Right ventricle myocardium superior (tissue), 1 donor: ENCODE measurements around the gene NFATC2. TPM values are rescaled to one million over a fixed set of nuclear protein-coding genes. Genes with fewer than 3 reads are reported as not detected.

ENCODE experiments used
- ATAC-seq: fragments of 200-7000 bp; cut with Tn5 transposase; one replicate; pipeline ENCODE4 v1.9.1; 2020; ENCODE audit warnings: mild to moderate bottlenecking; ENCODE audit not compliant: poor library complexity
- DNase-seq: peaks from one replicate; pipeline ENCODE4 v3.0.0-alpha.2; 2020
- intact Hi-C: fragments of 100-400 bp; cut with DNase I; formaldehyde crosslinking; loops from one replicate; pipeline ENCODE4 v1.11.2; 2022
- total RNA-seq: library from RNA; stranded (reverse); fragmentation: NEBNext Ultra II Directional; extraction: Animal tissue kit (Norgen Biotek cat#: 25700); gene quantifications from one replicate; pipeline ENCODE4 v1.2.1, GENCODE V29; 2021
- donor health status: DM: no; HTN: yes; CAD: no; lungs with severe emphysema.

Gene NFATC2
- total RNA-seq, 1 donor from 2014 or later, result 2.0 TPM

DNA sequence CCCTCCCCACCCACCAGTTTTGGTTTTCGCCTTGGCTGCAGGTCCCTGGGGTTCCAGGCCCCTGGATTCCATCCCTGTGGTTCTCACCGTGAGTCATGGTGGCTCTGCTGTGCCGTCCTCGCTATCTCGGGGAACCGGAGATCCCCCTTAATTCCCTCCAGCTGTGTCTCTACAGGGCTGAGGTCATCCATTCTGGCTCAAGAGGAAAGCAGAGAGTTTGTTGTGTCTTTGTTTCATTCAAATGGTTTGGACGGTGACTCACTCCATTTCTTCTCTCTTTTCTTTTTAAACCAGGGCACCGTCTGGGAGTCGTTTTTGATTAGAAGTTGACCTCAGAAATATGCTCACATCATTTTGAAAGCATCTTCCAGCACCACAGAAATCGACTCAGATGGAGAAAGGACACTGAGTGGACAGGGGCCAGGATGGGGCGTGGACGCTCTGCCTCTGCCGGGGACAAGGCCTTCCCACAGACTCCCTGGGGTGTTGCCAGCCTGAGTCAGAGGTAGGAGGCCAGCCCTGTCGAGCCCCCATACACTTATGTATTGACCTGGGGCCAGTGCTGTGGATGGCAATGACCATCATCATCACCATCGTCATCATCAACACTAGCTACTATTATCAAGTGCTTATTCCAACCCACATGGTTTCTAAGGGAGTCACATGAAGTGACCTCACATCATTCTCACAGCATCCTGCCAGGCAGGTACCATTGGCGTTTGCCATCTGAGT lies 176.2 kb downstream of the NFATC2 start:
- intact Hi-C loops, result no loop called here
- peak; percentile 66 for ATAC-seq
- DNase-seq, result peak; percentile 79

DNA sequence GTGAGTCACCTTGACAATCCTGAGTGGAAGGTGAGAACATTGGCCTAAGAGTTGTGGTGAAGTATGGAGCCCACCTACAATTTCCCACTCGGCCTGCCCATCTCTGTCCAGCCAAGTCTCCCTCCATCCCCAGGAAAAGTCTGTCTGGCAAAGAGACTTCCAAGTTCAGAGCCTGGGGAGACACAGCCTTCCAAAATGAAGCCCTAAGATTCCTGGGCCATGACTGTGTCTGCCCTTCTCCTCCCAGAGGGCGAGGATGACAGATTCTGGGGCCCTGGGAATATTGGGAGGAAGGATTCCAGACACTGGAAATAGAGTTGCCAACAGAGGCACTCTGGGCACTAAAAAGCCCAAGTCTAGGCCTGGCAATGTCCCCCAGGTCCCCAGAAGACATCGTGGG lies 176.8 kb downstream of the NFATC2 start:
- DNase-seq, result no peak
- ATAC-seq, result no peak

DNA sequence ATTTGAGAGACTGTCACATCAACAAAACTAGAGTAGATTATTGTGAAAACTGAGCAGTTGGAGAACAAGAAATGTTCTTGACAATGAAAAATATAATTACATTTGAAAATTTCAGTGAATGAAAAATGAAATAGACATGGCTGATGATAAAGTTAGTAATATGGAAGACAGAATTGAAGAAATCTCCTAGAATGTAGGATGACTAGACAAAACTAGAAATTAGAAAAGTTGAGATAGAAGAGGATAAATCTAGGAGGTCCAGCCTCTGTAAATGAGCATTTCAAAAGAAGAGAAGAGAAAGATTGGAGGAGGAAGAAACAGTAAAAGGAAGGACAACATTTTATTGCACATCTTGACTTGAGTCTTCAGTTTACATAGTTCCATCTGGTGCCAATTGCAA lies 178.7 kb downstream of the NFATC2 start:
- ATAC-seq (no peak), DNase-seq (no peak)
- intact Hi-C loops, result no loop called here

More for the DNA sequence above, 176.8 kb downstream of the NFATC2 start:
- intact Hi-C loops, result no loop called here

DNA sequence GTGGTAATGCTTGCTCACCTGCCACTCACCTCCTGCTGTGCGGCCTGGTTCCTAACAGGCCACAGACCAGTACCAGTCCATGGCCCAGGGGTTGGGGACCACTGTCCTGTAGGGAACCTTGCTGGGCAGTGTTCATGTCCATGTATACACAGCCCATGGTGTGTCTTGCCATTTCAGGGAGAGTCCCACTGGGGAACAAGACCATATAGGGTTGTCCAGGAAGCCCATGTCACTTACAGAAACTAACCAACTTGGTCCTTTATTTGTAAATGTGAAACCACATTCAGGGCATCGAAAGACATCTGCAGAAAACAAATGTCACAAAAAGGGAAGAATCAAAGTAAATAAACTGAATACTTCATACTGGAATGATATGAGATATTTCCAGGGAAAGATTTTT lies 179.1 kb downstream of the NFATC2 start:
- intact Hi-C loops, result no loop called here
- ATAC-seq (no peak), DNase-seq (no peak)

DNA sequence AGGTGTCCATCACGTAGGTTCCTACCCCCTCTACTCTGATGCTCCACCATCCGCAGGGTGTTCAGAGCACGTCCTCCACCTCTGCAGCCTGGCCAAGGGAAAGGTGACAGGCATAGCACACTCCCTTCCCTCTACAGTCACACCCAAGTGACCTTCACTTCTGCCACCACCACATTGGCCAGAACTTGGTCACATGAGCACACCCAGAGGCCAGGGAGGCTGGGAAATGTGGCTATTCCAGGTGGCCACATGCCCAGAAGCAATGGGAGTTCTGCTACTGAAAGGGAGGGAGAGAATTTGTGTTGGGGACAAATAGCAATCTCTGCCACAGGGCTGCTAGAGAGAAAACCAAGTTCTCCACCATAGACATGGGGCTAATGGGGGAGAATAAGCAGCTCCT lies 180.3 kb downstream of the NFATC2 start:
- DNase-seq, result no peak
- intact Hi-C loops, result no loop called here
- no peak for ATAC-seq

DNA sequence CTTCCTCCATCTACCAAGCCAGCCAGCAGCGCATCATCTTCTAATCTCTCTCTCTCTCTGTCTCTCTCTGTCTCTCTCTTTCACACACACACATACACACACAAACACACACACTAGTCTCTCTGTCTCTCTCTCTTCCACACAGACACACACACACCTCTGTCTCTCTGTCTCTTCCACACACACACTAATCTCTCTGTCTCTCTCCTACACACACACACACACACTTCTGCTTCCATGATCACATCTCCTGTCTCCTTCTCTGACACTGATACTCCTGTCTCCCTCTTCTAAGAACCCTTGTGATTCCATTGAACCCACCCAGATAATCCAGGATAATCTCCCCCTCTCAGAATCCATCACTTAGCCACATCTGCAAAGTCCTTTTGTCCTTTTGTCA lies 181.3 kb downstream of the NFATC2 start:
- ATAC-seq (no peak), DNase-seq (no peak)
- intact Hi-C loops, result no loop called here

DNA sequence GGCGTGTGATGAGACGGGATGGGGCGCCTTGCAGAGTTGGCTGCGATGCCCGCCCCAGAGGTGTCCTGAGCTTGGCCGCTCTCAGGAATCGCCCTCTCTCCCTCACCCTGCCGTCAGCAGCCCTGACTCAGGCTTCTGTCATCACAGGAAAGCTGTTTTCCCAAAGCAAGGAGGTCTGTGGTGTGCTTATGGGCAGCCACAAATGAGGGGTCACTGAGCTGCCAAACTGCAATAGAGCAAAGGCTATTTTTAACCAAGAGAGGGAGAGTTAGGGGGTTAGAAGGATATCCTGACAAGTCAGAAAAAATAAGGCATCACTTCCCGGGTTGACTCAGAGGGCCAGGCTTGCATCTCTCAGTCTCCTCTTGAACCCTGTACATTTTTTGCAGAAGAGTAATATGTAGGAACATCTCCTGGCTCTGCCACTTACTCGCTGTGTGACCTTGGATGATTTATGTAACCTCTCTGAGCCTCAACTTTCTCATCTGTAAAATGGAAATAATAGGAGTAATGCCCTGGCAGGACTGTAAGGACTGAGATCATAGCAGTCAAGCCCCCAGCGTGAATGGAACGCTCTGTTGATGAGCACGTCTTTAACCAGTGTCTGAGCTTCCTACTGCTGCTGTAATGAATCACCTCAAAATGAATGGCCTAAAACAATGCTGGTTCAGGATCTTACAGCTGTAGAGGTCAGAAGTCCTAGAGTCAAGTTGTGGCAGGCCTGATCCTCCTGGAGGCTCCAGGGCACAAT lies 181.9 kb downstream of the NFATC2 start:
- DNase-seq (no peak), ATAC-seq (no peak)
- intact Hi-C loops, result no loop called here

DNA sequence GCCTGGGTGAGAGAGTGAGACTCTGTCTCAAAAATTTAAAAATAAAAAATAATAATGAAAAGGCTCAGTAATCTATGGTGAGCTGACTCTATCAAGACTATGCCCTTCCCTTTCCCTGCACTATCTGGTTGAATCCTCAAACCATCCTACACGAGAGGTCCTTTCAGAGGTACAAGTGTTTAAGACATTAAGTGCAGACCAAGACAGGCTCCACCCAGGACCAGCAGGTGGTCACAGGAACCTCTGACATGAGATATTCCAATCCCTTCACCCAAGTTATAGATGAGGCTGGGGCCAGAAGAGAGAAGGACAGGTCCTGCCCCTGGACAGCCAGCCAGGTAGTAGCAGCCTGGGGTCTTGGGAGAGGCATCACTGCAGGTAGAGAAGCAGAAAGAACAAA lies 182.6 kb downstream of the NFATC2 start:
- intact Hi-C loops, result no loop called here
- no peak for DNase-seq
- no peak for ATAC-seq

DNA sequence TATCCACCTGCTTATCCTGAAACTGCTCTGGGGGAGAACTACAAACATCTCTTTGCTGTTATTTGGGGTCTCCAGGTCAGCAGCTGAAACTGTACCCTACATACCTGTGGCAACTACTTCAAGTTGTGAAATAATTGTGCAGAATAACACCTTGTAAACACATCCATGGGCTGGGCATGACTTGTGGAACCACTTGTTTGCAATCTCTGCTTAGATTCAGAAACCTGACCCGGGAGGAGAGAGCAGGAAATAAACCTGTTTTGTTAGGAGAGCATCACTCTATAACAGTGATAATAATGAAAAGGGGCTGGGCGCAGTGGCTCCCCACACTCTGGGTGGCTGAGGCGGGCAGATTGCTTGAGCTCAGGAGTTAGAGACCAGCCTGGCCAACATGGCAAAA lies 183.1 kb downstream of the NFATC2 start:
- intact Hi-C loops, result no loop called here
- DNase-seq (no peak), ATAC-seq (no peak)

DNA sequence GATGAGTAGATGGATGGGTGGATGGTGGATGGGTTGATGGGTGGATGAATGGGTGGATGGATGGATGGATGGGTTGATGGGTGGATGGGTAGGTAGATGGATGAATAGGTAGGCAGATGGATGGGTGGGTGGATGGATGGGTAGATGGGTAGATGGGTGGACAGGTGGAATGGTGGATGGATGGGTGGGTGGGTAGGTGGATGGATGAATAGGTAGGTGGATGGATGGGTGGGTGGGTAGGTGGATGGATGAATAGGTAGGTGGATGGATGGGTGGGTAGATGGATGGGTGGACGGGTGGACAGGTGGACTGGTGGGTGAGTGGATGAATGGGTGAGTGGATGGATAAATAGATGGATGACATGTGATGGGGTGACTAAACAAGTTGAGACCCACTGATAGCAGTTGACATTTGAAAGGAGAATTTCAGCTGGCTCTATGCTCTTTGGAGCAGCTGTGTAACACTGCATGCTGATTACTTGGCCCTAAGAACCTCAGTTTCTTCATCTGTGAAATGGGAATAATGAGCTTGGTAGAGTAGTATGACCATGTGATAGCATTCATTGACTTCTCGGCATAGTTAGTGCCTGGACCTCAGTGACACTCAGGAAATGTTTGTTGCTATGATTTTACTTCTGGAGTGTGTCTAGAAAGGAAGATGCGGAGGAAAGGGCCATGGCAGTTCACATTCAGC lies 184.3 kb downstream of the NFATC2 start:
- intact Hi-C loops, result no loop called here
- ATAC-seq (no peak), DNase-seq (no peak)

DNA sequence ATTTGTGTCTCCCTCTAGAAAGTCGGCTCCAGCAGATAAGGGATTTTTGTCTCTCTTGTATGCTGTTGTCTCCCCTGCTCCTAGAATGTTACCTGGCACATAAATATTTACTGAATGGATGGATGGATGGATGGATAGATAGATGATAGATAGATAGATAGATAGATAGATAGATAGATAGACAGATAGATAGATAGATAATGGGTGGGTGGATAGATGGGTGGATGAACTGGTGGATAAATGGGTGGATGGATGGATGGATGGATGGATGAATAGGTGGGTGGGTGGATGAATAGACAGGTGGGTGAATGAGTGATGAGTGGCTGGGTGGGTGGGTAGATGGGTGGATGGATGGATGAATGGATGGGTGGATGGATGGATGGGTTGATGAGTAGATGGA lies 185.0 kb downstream of the NFATC2 start:
- DNase-seq (no peak), ATAC-seq (no peak)
- intact Hi-C loops, result no loop called here

DNA sequence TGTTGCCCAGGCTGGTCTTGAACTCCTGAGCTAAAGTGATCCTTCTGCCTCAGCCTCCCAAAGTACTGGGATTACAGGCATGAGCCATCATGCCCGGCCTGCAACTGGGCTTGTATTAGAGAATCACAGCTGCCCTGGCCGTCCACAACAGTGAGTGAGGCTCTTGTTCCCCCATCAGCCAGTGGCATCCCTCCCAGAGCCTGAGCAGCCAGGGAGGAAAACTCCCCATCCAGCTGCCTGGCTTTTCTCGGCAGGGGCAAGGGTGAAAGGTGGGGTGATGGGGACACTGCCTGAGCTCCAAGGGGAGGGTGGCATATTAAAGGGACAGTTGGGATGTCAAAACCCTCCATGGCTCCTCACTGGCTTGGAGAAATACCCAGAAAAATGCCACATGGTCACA lies 185.6 kb downstream of the NFATC2 start:
- no peak for ATAC-seq
- DNase-seq, result no peak
- intact Hi-C loops, result no loop called here

DNA sequence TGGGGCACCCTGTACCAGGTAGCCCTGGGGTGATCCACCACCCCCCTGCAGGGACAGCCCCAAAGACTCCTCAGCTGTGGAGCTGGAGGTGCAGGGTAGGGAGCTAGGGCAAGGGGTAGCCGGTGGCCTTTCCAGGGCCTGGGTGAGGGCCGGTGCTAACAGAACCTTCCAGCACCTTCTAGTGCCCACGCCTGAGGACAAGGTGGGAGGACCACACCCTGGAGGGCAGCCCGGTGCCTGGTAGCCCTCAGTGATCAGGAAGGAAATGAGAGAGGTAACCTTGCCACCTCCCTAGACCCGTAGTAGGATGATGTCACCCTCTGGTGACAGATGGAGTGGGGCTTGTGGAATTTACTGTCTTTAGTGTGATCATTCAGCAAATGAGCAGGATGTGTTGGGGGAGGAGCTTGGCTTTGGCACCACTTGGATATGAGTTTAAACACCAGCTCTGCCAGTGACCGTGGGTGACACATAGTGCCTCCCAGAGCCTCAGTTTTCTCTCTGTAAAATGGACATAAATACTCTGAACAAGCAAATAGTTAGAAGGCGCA lies 187.7 kb downstream of the NFATC2 start:
- intact Hi-C loops, result no loop called here
- ATAC-seq, result no peak
- DNase-seq, result no peak

DNA sequence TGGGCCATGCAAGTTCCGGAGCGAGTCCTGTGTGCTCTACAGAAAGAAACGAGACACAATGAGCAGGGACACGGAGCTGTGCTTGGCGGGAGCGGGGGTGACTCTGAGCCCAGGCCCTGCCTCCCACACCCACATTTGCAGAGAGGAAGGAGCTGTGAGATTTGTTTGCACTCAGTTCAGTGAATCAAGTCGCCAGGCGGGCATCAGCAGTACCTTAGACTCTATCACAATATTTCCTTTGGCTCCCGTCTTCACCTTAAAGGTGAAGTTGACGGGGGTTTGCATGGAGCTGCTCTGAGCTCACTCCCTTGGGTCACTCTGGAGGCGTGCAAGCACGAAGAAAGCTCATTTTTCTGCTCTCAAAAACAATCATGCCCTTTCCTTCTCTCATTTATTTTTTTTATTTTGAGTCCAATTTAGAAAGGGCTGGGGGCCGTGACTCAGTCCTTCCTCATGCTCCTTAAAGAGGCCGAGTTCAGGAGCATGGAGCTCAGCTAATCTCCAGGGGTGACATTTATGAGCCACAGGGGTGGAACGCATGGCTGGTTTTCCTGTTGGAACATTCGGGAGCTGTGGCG lies 188.2 kb downstream of the NFATC2 start:
- no peak for ATAC-seq
- no peak for DNase-seq
- intact Hi-C loops, result no loop called here

DNA sequence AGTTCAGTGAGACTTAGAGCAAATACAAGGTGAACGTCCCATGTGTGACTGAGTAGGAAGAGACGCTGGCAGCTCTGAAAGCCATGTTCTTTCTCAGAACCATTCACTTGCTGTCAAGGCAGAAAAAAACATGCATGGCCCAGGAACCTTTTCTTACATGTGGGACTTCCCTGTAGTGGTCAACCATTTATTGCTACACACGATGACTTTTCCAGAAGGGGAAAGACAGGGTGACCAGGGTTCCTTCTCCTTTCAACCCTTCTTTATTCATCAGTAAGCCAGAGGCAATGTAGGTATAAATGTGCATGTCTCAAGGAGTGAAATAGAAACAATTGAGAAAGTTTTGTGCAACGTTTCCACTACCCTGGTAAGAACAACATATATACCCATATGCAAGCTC lies 189.0 kb downstream of the NFATC2 start:
- intact Hi-C loops, result no loop called here
- no peak for ATAC-seq
- no peak for DNase-seq

DNA sequence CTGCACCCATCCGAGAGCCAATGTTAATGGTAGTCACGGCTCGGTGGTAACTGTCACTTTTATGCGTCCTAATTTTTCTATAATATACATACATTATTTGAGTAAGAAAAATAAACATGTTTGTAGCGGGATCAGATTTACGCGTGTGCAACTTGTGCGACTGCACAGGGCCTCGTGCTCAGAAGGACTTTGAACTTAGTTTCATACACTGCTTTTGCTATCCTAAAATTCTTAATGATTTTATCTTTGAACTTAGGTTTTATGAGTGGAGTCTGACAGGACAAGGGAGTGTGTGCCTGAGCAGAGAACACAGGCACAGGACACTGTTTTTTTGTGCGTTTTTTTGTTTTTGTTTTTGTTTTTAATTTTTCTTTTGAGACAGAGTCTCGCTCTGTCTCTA lies 189.7 kb downstream of the NFATC2 start:
- intact Hi-C loops, result no loop called here

DNA sequence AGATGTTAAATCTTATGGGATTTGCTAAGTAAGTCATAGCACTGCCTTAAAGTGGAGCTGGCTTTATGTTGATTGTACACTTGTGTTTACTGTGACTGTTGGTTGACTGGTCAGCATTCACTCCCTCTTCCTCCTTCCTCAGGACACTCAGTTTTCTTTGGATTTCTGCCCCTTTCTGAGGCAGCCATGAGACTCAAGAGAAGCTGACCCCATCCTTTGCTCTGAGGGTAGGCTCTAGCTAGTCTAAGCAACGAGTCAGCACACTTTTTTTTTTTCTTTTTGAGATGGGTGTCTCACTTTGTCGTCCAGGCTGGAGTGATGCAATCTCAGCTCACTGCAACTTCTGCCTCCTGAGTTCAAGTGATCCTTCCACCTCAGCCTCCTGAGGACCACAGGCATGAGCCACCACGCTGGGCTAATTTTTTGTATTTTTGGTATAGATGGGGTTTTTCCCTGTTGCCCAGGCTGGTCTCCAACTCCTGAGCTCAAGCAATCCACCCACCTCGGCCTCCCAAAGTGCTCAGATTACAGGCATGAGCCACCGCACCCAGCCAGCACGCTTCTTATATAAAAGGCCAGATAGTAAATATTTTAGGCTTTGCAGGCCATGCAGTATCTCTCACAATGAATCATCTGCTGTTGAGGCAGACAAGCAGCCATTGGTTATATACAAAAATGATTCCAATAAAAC lies 191.4 kb downstream of the NFATC2 start:
- no peak for ATAC-seq
- DNase-seq, result no peak
- intact Hi-C loops, result no loop called here

More for the DNA sequence above, 189.7 kb downstream of the NFATC2 start:
- ATAC-seq (no peak), DNase-seq (no peak)

DNA sequence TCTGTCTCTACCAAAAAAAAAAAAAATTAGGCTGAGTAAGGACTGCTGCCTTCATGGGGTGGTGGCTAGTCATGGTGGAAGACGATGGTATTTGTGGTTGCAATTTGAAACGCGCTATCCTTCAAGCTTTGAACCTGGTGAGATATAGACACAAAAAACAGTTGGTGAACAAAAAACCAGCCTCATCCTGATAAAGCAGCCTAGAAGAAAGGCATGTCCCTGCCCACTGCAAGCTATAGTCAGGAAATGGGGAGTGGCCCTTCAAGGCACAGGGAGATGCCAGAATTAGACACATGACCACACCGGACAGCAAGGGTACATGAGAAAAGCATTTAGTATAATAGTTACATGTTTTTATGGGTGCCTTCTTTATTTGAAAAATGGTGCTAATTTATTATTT lies 193.6 kb downstream of the NFATC2 start:
- no peak for ATAC-seq
- DNase-seq, result no peak
- intact Hi-C loops, result no loop called here

DNA sequence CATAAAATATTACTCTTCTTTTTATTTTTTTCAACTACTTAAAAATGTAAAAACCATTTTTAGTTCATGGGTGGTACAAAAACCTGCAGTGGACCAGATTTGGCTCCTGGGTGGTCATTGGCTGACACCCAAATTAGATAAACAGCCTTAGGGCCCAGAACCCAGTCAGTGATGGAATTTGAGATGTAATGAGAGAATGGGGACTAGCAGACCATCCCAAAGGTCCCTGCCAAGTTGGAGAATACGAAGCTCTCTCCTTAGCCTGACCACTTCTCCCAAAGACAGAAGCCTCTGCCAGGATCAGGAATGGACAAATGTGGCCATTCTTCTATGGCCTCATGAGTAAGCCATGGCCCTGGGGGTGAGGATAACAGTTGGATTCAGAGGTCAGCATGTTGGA lies 194.7 kb downstream of the NFATC2 start:
- DNase-seq, result no peak
- intact Hi-C loops, result no loop called here
- no peak for ATAC-seq
